Stimulated activated CD8-positive, alpha-beta memory T cell treated with anti-CD3 and anti-CD28 coated beads, Interleukin-15, amount 100 ng/mL, for 1 hour (primary cell): ENCODE measurements around the gene KPTN.

Source experiments
- DNase-seq: peaks from one replicate; pipeline ENCODE4 v3.0.0-alpha.2; 2020; ENCODE audit warnings: low read depth

The KPTN gene

DNA sequence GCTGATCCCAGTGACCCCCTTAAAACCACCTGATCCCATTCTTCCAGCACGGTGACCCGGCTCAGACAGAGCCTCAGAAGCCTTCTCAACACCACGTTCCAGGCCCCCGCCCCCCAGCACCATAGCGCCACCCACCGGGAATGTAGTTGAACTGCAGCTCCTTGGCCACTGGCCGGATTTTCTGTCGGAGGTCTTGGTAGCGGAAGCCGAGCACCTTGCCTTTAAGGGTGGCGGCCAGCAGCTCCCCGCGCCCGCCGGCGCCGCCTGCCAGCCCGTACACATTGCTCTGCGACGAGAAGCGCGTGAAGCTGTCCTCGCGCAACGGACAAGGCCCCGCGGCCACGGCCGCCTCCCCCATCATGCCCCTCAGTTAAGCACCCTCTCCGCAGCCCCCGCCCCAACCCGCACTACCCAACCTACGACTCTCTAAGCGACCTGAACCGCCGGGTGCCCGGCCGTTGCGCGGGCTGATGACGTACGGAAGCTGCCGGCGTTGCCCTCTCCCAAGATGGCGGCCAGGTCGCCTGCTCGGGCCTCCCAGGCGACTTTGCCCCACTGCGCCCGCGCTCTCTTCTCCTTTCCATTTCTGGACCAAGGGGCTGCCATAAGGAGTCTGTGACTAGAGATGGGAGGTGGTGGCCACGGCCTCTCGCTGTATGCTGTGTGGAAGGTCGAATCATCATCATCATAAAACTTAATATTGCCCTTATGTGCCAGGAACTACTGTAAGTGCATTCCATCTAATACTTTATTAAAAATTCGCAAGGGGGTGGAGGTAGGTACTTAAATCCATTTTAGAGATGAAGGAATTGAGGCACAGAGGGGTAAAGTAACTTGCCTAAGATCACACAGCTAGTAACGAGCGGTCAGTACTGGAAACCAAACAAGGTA lies at the start of gene KPTN:
KPTN (minus strand) TSS at position 420 of the 891 bp plus-strand sequence; CDS start at position 361, 59 bp downstream.
- peak; percentile 82 for DNase-seq

DNA sequence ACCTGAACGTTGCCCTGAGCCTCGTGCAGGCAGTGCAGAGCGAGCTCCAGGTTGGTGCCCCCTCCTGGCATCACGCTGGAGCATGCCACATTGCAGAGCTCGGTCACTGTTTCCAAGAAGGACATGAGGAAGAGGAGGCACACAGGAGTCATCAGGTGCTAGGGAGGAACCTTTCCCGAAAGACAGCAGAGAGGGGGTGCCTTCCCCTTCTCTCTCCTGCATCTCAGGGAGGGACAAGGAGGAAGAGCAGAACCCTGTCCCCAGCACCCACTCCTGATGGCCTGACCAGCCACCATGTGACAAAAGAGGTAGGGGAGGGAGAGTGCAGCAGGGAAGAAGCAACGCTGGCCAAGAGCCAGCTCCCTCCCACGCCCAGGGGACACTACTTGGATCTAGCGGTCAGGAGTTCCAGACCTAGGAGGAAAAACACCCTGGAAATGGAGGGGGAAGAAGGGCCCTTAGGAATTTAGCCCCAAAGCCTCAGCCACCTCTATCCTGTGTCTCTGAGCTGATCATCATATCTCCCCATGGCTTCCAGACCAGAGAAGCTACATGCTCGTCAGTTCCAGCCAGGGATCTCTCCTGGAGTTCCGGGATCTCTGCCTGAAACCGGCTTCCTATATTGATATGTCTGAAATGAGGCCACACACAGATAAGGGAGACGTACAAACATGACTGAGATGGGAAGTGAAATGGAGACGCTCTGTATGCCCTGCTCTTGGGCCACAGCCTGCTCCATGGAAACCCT lies 47.8 kb upstream of the KPTN start:
- no peak for DNase-seq

DNA sequence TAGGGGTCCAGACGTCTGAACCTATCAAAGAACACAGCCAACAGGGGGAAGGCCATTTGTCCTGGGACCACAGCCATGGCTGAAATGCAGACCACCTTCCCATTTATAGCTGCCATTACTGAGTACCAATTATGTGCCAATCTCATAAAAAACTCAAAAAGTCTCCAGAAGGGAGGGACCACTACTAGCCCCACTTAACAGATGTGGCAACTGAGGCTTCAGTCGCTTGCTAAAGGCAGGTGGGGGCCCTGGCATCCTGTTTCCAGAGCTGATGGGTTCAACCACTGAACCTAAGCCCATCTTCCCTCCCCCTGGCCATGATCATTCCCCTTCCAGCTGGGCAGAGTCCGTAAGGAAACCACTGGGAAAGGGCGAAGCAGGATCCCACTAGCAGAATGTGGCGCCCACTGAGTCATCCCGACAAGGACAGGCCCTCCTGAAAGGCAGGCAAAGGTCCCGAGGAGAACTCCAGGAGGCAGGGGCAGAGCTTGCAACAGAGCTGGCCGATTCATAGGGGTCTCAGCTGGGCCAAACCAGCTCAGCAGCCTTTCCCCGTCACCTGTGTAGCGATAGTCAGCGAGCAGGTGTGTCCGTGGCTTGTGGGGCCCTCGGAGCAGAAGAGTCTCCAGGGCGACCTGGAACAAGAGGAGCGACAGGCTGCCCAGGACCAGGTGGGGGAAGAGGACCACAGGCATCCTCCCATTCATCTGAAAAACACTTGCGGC lies 45.2 kb upstream of the KPTN start:
- no peak for DNase-seq

DNA sequence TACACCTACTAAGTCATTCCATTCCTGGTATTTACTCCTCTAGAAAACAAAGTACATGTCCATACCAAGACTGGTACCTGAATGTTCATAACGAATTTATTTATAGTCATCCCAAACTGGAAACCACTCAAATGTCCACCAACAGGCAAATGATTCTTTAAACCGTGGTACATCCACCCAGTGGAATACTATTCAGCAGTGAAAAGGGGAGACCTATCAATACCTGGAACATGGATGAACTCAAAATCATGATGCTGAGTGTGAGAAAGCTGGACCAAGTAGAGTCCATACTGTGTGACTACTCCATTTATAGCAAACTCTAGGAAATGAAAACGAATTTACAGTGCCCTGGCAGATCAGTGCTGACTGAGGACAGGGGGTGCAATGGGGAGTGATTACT lies 42.8 kb upstream of the KPTN start:
- DNase-seq, result no peak

DNA sequence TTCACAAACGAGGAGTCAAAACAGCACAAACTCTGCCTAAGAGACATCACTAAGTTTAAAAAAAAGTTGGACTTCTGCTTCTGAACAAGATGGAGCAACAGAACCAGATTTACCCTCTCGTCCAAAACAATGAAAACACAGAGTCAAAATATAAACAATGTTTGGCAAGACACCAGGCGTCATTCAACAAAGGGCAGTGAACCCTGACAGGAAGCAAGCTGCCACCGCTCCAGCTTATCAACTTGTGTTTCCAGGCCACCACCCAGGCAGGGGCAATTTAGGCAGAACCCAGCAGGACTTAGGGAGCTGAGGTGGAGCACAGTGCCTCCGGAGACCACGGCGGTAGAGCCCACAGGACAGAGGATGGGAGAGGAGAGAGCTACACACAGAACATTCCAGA lies 39.5 kb upstream of the KPTN start:
- no peak for DNase-seq

DNA sequence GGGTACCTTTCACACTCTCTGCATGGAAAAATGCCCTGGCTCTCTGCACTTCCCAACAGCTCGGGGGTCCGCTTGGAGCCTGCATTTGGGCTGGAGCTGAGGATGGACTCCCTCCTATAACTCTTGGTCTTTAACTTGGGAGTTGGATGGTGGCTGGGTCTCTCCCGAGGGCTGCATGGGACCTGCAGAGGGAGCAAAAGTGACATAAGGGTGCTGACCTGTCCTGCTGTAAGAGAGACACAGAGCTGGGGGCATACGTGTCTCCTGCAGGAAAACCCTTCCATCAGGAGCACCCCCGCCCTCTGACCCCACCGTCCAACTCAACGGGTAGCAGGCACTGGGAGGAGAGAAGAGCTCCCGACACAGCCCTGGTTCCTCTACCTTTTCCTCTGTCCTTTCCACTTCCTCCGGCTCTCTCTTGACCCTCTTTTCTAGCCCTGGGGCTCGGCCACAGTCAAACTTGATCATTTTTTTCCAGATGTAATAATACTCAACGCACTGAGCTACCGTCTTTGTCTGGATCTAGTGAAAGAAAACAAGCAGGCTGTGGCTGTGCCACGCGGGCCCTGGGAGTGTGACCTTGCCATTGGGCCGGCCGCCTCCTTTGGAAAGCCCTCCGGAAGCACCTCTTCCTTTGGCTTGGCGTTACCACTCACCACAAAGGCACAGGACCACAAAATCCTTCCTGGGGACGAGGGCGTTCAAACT lies 37.6 kb upstream of the KPTN start:
- no peak for DNase-seq

DNA sequence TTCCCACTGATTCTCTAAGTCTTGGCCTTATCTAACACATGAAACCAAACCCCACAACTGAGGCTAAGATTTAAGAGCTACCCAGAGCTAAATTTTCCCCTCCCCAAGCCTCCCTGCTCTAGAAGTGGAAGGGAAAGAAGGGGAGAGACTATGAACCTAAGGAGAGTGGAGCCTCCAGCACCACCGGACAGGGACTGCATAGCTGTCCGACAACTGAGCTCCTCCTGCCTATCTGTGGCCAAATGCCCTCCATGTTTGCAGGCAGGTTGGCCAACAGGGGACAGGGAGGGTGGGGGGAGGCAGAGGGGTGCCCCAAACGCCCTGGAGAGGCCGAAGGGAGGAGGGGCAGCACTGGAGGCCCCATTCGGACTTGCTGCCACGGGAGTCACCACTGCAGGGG lies 36.8 kb upstream of the KPTN start:
- no peak for DNase-seq

DNA sequence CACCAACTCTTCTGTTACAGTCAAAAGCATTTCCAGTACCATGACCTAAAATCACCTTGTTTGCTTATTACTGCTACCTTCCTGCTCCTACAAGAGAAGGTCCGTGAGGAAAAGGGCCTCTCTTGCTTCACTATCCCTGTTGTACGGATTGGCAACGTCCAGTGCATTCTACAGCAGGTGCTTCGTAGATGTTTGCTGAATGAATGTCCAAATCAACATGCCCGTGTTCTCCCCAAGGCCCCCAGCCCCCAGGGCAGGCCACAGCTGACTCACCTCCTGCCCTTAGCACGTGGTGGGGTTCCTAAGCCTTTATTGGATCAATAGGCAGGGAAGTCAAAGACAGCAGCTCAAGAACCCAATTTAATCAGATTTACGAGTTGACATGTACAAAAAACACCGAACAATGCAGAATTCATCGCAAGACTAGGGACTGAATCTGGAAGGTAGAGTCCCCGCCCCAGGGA lies 36.4 kb upstream of the KPTN start:
- DNase-seq, result no peak

DNA sequence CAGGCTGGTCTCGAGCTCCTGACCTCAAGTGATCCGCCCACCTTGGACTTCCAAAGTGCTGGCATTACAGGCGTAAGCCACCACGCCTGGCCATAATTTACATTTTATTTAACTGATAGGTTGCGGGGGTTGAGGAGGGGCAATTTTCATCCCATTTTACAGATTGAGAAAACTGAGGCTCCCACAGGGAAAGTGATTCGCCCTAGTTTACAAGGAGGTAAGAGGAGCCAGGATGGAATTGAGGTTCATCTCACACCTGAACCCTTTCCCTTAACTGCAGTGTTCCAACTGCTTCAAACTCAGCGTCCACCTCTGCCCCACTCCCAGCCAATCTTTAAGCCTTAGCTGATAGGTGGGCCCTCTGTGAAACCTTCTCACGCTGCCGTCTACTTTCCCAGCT lies 34.8 kb upstream of the KPTN start:
- DNase-seq, result no peak

DNA sequence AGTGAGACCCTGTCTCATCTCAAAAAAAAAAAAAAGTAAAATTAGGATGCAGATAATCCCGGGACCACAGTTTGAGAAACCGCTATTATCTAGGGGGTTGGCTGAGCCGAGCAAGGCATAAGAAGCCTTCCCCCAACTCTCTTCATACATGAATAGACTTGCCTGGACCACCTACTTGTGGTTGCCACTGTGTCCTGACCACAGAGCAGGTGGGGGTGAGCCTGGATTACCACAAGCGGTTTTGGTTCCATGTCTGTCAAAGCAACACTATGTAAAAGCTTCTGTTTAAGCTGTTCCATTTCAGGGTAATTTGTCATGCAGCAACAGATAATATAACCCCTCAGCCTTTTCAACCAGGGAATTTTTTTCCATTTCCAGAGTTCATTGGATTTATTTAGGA lies 34.1 kb upstream of the KPTN start:
- DNase-seq, result peak; percentile 20

DNA sequence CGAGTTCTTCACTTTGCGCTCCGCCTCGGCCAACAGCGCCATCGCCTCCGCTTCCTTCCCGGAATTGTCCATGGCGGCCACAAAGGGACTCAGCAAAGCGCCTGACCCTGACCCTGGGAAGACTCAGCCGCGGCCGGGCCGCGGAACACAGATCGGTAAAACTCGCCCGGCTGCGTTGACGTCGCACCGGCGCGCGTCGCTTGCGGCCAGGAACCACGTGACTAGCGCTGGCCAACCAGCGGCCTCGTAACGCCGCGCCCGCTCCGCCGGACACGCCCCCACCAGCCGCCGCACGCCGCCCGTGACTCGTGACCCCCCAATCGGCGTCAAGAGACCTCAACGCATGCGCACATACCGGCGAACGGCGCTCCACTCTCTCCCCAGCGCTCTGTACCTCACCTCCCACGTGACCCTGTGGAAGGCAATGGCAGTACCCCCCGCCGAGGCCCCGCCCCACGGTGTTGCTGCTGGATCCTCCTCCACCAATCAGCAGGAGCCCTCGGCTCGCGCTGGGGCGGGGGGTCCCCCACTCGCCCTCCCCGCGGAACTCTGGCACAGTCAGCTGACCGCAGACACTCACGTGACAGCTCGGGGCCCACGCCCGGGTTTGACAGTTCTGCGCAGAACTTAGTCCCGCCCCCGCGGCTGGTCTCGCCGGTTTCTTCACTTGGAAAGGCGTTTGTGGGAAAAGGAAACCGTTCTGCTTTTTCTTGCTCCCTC lies 31.0 kb upstream of the KPTN start, which contains the start of gene NAPA:
NAPA (minus strand) TSS at position 195 of the 720 bp plus-strand sequence; CDS start at position 72, 123 bp downstream.
- peak; percentile 100 for DNase-seq

DNA sequence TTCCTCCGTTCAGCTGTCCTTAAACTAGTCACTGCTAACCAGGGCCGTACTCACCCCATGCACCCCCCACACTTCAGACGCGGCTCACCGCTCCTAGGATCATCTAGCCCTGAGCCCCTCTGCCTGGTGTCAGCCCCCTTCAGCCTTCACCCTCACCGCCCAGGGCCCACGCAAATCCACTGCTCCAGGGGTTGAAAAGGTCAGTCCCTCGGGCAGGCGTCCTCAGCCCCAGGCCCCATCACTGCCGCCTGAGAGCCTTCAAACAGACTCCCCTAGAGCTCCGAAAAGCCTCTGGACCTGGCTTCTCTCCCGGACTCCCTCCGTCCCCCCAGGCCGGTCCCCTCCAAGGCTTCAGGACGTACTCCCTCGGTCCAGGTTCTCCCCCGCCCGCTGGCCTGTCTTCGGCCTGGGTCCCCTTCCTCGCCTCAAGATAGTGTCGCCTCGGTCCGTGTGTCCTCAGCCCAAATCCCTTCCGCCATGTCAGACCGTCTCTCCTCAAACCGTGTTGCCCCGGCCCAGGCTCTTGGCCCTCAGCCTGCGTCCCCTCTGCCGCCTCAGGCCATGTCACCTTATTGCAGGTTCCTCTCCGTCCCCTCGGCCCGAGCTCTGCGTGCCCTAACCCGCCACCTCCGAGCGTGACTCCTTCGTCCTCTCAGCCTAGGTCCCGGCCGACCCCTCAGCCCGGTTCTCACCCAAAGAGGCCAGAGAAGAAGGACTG lies 30.3 kb upstream of the KPTN start:
- DNase-seq, result no peak

DNA sequence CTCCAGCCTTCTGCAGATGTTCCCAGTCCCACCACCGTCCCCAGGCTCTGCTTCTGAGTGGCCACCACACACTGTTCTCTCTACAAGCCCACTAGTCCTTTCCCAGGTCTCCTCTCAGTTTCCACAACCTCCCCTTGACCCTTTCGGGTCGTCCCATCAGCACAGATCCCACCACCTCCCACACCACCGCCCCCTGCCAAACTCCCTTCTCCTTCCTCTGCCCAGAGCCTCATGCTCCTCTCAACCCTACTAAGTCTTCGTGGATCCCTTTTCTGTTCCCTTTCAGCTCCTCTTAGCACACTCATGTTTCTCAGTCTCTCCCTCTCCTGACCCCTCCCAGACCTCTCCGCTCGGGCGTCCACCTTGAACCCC lies 28.9 kb upstream of the KPTN start:
- DNase-seq, result no peak

DNA sequence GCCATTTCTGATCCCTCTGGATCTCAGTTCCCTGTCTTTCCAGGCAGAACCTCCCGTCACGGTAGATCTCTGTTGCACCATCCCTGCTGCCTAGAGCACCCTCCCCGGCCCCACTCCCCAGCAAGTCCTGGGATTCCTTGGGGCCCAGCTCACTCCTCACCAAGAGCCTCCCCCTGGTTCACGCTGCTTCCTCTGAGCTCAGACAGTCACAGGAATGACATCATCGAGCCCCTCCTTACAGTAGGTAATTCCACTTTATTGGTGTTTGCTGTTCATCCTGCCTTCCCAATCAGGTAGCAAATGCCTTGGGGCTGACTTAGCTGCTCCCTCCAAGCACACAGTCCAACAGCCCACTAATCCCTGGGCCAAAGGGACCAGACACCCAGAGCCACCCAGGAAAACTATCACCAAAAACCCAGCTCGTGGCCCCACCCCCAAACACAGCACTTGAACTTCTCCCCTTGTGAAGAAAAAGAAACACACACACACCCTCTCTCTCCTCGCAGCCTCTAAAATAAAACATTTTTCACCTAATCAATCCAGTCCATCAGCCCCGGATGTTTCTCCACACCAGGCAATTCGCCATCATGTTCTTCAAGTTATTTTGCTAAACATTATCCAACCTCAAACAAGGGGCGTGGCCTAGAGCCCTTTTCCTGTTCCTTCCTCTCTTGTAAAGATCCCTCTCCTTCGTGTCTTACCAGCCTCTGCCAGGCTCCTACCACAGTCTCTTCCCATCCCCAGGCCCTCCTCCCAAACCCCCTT lies 28.3 kb upstream of the KPTN start:
- no peak for DNase-seq

DNA sequence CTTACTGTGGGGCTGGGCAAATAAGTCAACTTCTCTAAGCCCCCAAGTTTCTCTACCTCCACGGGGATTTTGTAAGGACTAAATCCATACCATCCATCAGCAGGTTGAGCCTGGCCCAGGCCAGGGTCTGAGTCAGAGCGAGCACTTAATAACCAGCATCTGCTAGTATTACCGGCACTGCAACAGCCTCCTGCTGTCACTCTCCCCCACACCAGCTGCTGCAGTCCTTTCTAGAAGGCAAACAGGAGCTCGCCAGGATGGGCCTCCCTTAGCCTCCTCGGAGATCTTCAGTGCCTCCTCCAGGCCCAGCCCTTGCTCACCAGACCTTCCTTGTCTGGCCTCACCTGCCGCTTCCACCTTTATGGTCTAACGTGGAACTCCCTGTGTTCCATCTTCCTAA lies 27.7 kb upstream of the KPTN start:
- DNase-seq, result no peak

DNA sequence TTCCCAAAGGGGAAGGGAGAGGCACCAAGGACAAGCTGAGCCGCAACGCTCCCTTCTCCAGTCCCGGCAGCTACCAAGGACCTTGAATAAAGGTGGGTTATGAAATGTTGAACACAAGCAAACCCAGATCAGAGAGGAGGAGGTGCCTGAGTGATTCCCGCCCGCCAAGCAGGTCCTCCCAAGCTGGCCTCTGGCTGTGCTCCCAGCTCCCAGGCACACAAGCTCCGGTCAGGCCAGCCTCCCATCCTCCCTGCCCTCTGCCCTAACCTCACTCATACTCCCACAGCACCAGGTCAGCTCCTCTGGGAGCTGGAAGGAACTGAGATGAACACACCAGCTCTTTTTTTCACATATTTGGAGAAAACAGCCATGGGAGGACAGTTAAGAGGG lies 27.1 kb upstream of the KPTN start:
- no peak for DNase-seq

DNA sequence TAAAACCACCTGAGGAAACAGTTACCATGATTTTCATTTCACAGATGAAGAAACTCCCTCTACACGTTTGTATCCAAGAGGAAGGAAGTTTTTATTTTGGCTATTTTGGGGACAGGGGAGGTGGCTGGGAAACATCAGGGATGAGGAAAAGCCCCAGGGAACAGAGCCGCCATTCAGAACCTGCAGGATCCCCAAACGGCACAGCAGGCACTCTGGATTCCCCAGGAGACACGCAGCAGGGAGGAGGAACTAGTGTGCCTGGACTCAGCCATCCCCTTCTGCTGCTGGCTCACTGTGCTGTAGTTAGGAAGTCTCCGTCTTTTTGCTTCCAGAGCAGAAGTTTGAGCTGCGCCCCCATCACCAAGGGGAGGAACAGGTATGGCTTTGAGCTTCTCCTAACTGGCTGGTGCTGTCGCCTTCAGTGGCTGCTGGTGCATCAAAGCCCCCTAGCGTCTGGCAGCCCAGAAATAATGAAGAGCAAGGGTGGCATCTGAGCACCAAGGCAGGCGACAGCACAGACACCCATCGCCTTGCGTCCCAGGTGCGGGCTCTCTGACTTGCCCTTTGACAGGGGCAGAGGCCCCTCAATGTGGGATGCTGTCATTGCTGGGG lies 26.6 kb upstream of the KPTN start:
- DNase-seq, result no peak

DNA sequence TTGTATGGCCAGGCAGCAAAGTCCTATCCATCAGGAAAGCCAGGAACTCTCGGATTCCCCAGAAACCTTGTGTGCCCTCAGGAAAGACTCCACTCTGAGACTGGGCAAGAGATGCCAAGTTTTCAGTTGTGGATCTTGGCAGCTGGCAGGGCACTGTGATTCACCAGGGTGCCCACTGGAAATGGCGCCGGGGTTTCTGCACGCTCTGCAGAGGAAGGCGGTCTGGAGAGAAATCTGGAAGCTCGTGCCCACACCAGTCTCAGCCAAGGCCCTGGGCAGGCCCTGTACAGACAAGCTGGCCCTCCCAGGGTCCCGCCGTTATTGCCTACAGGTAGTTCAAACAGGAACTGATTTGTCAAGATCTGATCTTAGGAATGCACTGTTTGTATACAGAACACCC lies 26.0 kb upstream of the KPTN start:
- DNase-seq, result no peak

DNA sequence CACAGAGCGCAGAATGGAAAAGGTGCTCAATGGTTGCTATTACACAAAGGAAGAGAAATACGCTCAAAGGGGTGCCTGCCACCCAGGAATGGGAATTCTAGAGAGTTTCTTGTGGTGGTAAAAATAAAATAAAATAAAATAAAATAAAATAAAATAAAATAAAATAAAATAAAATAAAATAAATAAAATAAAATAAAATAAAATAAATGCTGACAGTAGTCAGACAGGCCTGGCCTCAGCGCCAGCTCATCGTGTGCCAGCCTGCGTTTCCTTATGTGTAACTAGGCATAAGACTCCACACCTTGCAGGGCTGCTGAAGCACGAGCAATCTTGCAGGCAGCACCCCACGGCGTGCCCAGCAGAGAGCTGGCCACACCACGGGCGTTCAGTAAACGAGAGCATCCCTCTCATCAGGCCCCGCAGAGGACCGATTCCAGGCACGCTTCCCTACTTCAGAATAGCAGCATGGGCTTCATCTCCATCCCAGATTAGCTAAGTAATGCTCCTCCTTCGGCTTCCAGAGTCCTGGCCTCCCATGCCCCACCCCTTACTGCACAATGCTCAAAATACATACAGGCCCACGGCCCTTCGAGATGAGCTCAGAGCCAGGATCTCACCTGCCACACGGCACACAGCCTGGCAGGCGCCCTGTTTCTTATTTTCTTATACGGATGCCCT lies 25.3 kb upstream of the KPTN start:
- no peak for DNase-seq
